Neural crest cell (in vitro differentiated cells): Measurements from ENCODE around the gene C1orf53. TPM values are rescaled to one million over a fixed set of nuclear protein-coding genes. Genes with fewer than 3 reads are reported as not detected.

Experiments
- DNase-seq: peaks from one replicate; pipeline ENCODE4 v3.0.0; 2021; ENCODE audit warnings: low read depth, mixed read lengths, low spot score
- H3K27ac Mint-ChIP-seq: one replicate; pipeline ENCODE4 v1.8.0; 2021; ENCODE audit warnings: mild to moderate bottlenecking, mixed read lengths; ENCODE audit not compliant: unreplicated experiment
- H3K27me3 Mint-ChIP-seq: 2 replicates; pipeline ENCODE4 v1.8.0; 2021; ENCODE audit warnings: low read depth, mild to moderate bottlenecking, mixed read lengths
- H3K36me3 Mint-ChIP-seq: 2 replicates; pipeline ENCODE4 v1.8.0; 2021; ENCODE audit warnings: low read depth, mild to moderate bottlenecking, mixed read lengths
- H3K4me1 Mint-ChIP-seq: 2 replicates; pipeline ENCODE4 v1.8.0; 2021; ENCODE audit warnings: mixed read lengths
- H3K4me3 Mint-ChIP-seq: one replicate; pipeline ENCODE4 v1.8.0; 2021; ENCODE audit warnings: mild to moderate bottlenecking, mixed read lengths
- H3K9me3 Mint-ChIP-seq: 2 replicates; pipeline ENCODE4 v1.8.0; 2021; ENCODE audit warnings: mixed read lengths
- CTCF ChIP-seq: fragments of 200-600 bp; sonication (generic); conservative IDR thresholded peaks from 2 replicates; pipeline ENCODE4 v1.5.0; 2021; ENCODE audit warnings: antibody characterized with exemption, mild to moderate bottlenecking
- total RNA-seq: library from RNA; stranded (reverse); gene quantifications from 2 replicates; pipeline ENCODE4 v1.2.1, GENCODE V29; 2021

Gene C1orf53
- total RNA-seq, 1 donor from 2014 or later, result 3.1 TPM

- no peak for DNase-seq
Observed at GRCh38 chr1:197884173-197884572, 18.3 kb upstream of the C1orf53 start.

GRCh38 chr1:197890936-197891335 lies 11.5 kb upstream of the C1orf53 start:
- peaks cover 5% of the 10 kb centered on the region for H3K9me3 Mint-ChIP-seq
- H3K4me1 Mint-ChIP-seq, result no peaks in the 10 kb centered on the region
- peaks cover 2% of the 10 kb centered on the region for H3K27me3 Mint-ChIP-seq
- no peaks in the 10 kb centered on the region for H3K36me3 Mint-ChIP-seq
- TF ChIP-seq CTCF, result no peak
- DNase-seq, result no peak
- H3K4me3 Mint-ChIP-seq, result no peak overlapping the region
- no peak overlapping the region for H3K27ac Mint-ChIP-seq

More at GRCh38 chr1:197884173-197884572, 18.3 kb upstream of the C1orf53 start:
- H3K9me3 Mint-ChIP-seq, result peaks cover 13% of the 10 kb centered on the region
- no peak overlapping the region for H3K4me3 Mint-ChIP-seq
- no peaks in the 10 kb centered on the region for H3K36me3 Mint-ChIP-seq
- TF ChIP-seq CTCF, result no peak
- H3K4me1 Mint-ChIP-seq, result no peaks in the 10 kb centered on the region
- H3K27me3 Mint-ChIP-seq, result peaks cover 8% of the 10 kb centered on the region
- no peak overlapping the region for H3K27ac Mint-ChIP-seq

GRCh38 chr1:197892684-197893083 lies 9.7 kb upstream of the C1orf53 start:
- Mint-ChIP-seq H3K27me3 (peaks cover 2% of the 10 kb centered on the region), H3K4me1 (no peaks in the 10 kb centered on the region), H3K9me3 (peaks cover 5% of the 10 kb centered on the region), H3K4me3 (no peak overlapping the region), H3K27ac (no peak overlapping the region), H3K36me3 (no peaks in the 10 kb centered on the region)
- no peak for TF ChIP-seq CTCF
- no peak for DNase-seq

- H3K36me3 Mint-ChIP-seq, result no peaks in the 10 kb centered on the region
- H3K27ac Mint-ChIP-seq, result no peak overlapping the region
- peaks cover 2% of the 10 kb centered on the region for H3K27me3 Mint-ChIP-seq
- no peak for TF ChIP-seq CTCF
- H3K4me1 Mint-ChIP-seq, result no peaks in the 10 kb centered on the region
- H3K4me3 Mint-ChIP-seq, result no peak overlapping the region
- H3K9me3 Mint-ChIP-seq, result peaks cover 5% of the 10 kb centered on the region
- DNase-seq, result no peak
Observed at GRCh38 chr1:197896301-197896700, 6.1 kb upstream of the C1orf53 start.

- Mint-ChIP-seq H3K4me3 (no peak overlapping the region), H3K27ac (no peak overlapping the region), H3K9me3 (peaks cover 5% of the 10 kb centered on the region), H3K27me3 (peaks cover 15% of the 10 kb centered on the region), H3K4me1 (peaks cover 17% of the 10 kb centered on the region), H3K36me3 (no peaks in the 10 kb centered on the region)
- no peak for DNase-seq
- TF ChIP-seq CTCF, result no peak
Observed at GRCh38 chr1:197899037-197899436, 3.4 kb upstream of the C1orf53 start.

GRCh38 chr1:197902131-197902453 lies 338 bp upstream of the C1orf53 start:
- TF ChIP-seq CTCF, result no peak
- Mint-ChIP-seq H3K36me3 (no peaks in the 10 kb centered on the region), H3K27me3 (peaks cover 46% of the 10 kb centered on the region), H3K4me1 (peaks cover 18% of the 10 kb centered on the region), H3K9me3 (no peaks in the 10 kb centered on the region), H3K27ac (no peak overlapping the region), H3K4me3 (peak overlapping the region; percentile 81)
- DNase-seq, result no peak
